GM19025 (cell line): ENCODE data around the gene ATP8B1.
A peak's percentile ranks its signal among the peaks of the same experiment; 100 is the strongest.
"Not testable (repeated sequence)": the region's sequence is repeated elsewhere in the genome, so short reads cannot be mapped to it uniquely, and the experiment has no call there.

ENCODE experiments used
- ATAC-seq: cut with Tn5 transposase; IDR thresholded peaks from one replicate; pipeline ENCODE4 v1.9.1; 2021; ENCODE audit warnings: mild to moderate bottlenecking, low read depth, moderate library complexity; ENCODE audit not compliant: unreplicated experiment

Gene ATP8B1

DNA sequence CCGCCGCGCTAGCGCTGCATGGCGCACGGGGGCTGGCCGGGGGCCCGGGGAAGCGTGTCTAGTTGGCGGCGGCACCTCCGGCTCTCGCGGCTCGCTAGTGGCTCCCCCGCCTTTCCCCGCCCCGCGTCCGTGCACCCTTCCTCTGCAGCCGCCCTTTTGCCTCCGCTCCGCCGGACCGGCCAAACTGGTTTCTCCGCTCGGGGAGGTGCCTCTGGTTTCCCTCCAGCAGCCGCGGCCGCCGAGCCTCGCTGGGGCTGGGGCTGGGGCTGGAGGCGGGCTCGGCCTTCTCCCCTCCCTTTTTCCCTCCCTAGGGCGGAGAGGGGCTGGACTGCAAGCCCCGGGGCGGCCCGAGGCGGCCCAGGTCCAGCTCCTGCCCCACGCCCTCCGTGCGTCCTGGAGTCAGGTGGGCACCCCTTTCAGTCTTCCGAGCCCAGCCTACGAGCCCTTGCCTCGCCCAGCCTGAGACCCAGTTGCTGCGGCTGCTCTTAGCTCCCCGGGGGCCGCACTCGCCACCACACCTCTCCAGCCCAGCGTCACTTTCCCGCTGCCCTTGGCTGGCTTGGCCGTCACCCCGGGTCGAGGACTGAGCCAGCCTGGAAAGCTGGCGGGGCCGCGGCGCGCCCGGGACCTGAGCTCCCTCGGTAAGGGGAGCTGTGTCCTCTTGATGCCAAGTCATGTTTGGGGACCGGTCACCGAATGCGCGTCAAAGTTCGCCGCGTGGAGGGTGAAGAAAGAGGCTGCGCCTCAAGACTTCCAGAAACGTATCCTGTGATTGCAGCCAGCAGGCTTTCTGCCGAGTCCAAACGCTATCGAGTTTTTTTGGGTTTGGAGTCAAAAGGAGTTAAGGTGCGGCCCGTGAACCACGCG, at the start of gene ATP8B1:
TSS of gene ATP8B1 (minus strand) at position 213 of the 867 bp plus-strand sequence. CDS start 71,508 bp downstream, outside the sequence.
- peak; percentile 40 for ATAC-seq

- ATAC-seq = no peak
Measured at GRCh38 chr18:57850063-57850462, 46.9 kb upstream of the ATP8B1 start.

DNA sequence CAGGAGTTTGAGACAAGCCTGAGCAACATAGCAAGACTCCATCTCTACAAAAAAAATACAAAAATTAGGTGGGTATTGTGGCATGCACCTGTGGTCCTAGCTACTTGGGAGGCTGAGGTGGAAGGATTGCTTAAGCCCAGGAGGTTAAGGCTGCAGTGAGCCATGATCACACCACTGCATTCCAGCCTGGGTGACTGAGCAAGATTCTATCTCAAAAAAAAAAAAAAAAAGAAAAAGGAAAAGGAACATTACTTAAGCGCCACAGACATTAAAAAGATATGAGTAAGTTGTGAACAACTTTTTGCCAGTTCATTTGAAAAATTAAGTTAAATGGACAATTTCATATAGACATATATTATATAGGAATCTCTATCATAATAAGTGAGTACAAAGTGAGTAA, 45.3 kb upstream of the ATP8B1 start:
- ATAC-seq = not testable (repeated sequence)

GRCh38 chr18:57847431-57847830, 44.3 kb upstream of the ATP8B1 start:
- ATAC-seq = not testable (repeated sequence)

GRCh38 chr18:57846258-57846657, 43.1 kb upstream of the ATP8B1 start:
- no peak for ATAC-seq

GRCh38 chr18:57845605-57846074, 42.5 kb upstream of the ATP8B1 start:
- no peak for ATAC-seq

DNA sequence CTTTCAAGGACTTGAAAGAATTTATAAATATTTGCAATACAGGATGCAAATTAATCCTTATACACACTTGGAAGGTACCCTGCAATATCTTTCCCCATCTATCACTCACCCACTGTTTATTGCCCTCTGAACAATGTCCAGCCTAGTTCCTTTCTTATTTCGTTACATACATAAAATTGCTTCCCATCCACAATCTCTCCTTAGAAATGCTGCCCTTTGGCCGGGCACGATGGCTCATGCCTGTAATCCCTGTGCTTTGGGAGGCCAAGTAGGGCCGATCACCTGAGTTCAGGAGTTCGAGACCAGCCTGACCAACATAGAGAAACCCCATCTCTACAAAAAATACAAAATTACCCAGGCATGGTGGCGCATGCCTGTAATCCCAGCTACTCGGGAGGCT, 41.2 kb upstream of the ATP8B1 start:
- no peak for ATAC-seq

GRCh38 chr18:57843386-57843785, 40.3 kb upstream of the ATP8B1 start:
- ATAC-seq = no peak

GRCh38 chr18:57841568-57841967, 38.5 kb upstream of the ATP8B1 start:
- ATAC-seq = peak; percentile 21

DNA sequence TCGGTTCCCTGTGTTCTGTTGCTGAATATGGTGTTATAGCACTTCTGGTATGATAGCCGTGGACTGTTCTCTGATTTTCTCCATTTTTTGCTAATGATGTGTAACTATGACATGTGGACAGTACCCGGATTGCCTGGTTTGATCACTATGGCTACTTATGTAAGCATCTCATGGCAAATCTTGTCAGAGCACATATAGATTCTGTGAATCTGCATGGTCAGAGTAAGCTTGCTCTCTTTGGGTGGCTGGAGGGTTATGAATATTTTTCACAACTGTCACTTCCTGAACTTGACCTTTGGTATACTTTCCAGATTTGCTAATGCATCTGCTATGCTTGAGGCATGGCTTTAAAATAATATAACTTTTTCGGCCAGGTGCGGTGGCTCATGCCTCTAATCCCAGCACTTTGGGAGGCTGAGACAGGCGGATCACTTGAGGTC, 36.8 kb upstream of the ATP8B1 start:
- no peak for ATAC-seq

DNA sequence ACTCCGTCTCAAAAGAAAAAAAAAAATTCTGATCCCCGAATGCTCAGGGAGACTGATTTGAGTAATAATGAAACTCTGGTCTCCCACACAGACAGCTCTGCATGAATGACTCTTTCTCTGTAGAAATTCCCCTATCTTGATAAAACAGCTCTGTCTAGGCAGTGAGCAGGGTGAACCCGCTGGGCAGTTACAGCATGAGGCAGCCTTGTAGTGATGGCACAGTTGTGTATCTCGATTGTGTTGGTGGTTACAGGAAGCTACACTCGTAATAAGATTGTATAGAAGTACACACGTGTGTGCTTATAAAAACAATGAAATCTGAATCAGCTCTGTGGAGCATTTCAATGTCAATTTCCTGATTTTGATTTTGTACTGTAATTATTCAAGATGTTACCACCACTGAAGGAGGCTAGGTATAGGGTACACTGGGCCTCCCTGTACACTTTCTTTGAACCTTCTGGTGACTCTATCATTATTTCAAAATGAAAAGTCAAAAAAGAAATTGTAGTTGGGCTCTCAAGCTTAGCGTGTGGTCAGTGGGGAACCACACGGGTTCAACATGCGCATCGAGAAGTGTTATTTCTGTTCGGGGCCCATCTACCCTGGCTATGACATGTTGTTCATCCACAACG, 34.9 kb upstream of the ATP8B1 start:
- peak; percentile 78 for ATAC-seq

- ATAC-seq = no peak
Measured at GRCh38 chr18:57836557-57836956, 33.4 kb upstream of the ATP8B1 start.

GRCh38 chr18:57835904-57836303, 32.8 kb upstream of the ATP8B1 start:
- ATAC-seq = no peak

- no peak for ATAC-seq
Measured at GRCh38 chr18:57834616-57835015, 31.5 kb upstream of the ATP8B1 start.

DNA sequence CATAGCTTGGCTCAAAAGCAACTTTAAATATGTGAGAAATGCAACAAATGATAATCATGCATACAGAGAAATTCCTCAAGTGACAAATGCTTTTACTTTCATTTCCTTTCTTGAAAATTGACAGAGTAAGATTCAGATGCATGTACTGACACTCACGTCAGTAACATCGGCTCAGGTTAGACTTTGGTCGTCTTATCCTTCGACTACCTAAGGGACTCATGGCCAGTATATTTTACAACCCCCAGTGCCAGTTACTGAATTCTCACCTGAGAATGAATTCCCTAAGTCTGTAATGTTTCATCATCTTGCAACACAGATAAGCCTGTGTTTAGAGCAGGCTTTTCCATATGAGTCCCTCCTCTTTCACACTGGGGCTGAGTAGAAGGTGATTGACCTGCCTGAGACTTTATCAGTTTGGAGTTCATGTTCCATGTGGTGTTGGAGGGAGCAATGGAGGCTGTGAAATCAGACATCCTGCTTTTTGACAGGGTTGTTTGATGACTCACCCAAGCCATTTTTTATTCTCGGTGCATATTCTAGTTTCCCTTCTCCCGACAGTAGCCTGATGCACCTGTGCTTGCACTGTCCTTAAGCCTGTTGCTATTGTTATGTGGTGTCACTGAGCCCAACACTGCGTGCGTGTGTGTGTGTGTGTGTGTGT, 30.5 kb upstream of the ATP8B1 start:
- peak; percentile 37 for ATAC-seq

- no peak for ATAC-seq
Measured at GRCh38 chr18:57832730-57833129, 29.6 kb upstream of the ATP8B1 start.

- no peak for ATAC-seq
Measured at GRCh38 chr18:57831597-57832377, 28.7 kb upstream of the ATP8B1 start.

GRCh38 chr18:57827646-57828045, 24.5 kb upstream of the ATP8B1 start:
- no peak for ATAC-seq

- no peak for ATAC-seq
Measured at GRCh38 chr18:57826252-57826651, 23.1 kb upstream of the ATP8B1 start.

DNA sequence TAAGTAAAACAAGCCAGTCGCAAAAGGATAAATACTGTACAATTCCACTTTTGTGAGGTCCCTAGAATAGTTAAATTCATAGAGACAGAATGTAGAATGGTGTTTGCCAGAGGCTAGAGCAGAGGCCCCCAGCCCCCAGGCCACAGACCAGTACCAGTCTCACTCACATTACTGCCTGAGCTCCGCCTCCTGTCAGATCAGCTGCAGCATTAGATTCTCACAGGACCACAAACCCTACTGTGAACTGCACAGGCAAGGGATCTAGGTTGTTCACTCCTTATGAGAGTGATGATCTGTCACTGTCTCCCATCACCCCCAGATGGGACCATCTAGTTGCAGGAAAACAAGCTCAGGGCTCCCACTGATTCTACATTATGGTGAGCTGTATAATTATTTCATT, 17.5 kb upstream of the ATP8B1 start:
- ATAC-seq = not testable (repeated sequence)
